Suprapubic skin (tissue), 4 donors: ENCODE data around the gene ENTPD2. TPM values are rescaled to one million over a fixed set of nuclear protein-coding genes. Genes with fewer than 3 reads are reported as not detected.

Experiments
- DNase-seq, 2 donors: peaks; one replicate each; pipeline ENCODE4 v3.0.0-alpha.2; 2019; ENCODE audit warnings: low spot score in 2 of 2
- H3K27ac ChIP-seq: fragments of 200-600 bp; sonication (generic); one replicate; pipeline ENCODE4 v1.5.1; 2019
- H3K27me3 ChIP-seq: fragments of 200-600 bp; sonication (generic); one replicate; pipeline ENCODE4 v1.5.1; 2019
- H3K36me3 ChIP-seq: fragments of 200-600 bp; sonication (generic); one replicate; pipeline ENCODE4 v1.5.1; 2019
- H3K4me1 ChIP-seq: fragments of 200-600 bp; sonication (generic); one replicate; pipeline ENCODE4 v1.5.1; 2019
- H3K4me3 ChIP-seq: fragments of 200-600 bp; sonication (generic); one replicate; pipeline ENCODE4 v1.5.1; 2019; ENCODE audit warnings: mild to moderate bottlenecking
- H3K9me3 ChIP-seq: fragments of 200-600 bp; sonication (generic); one replicate; pipeline ENCODE4 v1.5.1; 2019
- EP300 ChIP-seq: sonication (generic); formaldehyde crosslinking; IDR thresholded peaks from one replicate; pipeline ENCODE4 v1.6.1; 2017; ENCODE audit warnings: antibody characterized with exemption
- POLR2A ChIP-seq, 2 donors: fragments of 450-650 bp; IDR thresholded peaks; one replicate each; pipeline ENCODE4 v1.6.1; 2017; ENCODE audit warnings: antibody characterized with exemption in 2 of 2, mild to moderate bottlenecking in 2 of 2, moderate library complexity in 2 of 2
- POLR2AphosphoS5 ChIP-seq, 3 donors: sonication (generic); formaldehyde crosslinking; IDR thresholded peaks; one replicate each; pipeline ENCODE4 v1.6.1; 2017; ENCODE audit warnings: antibody characterized with exemption in 3 of 3
- WGBS: methylation state at CpG from one replicate; pipeline ENCODE4 v1.1.5; 2018; 5-methylcytosine and 5-hydroxymethylcytosine counted together
- total RNA-seq, 4 donors: library from RNA; depleted of rRNA; stranded (reverse); fragments of >200 nt; gene quantifications; one replicate each; pipeline ENCODE4 v1.1.0, GENCODE V29; 2016
- TF ChIP-seq, protein P1 (sequence below), 2 donors: fragments of 200-600 bp in 1 of 2; fragments of 450-650 bp in 1 of 2; sonication (generic) in 1 of 2; IDR thresholded peaks; one replicate each; pipeline ENCODE4 v1.5.1; 2016 to 2019; ENCODE audit warnings: antibody characterized with exemption in 2 of 2, mild to moderate bottlenecking in 1 of 2, moderate library complexity in 1 of 2

The ENTPD2 gene
- total RNA-seq, 4 donors from 2014 or later: 13.3 to 20.8 (median 16.7) TPM

DNA sequence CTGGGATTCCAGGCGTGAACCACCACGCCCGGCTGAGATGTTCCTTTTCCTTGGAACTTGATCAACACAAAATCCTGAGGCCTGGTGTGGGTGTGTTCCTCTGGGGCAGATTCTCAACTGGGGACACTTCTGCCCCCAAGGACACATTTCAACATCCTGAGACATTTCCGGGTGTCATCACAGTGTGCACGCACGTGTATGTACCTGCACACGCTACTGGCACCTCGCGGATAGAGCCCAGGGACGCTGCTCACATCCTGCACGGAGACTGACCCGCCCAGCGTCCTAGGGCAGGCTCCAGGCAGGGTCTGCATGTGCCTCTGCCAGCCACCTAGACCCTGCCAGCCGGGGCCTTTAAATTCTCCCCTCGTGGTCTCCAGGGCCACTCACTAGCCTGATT is 8.5 kb upstream of the ENTPD2 start:
- Histone ChIP-seq H3K27ac (peak overlapping the region; percentile 34), H3K27me3 (no peaks in the 10 kb centered on the region), H3K36me3 (no peaks in the 10 kb centered on the region), H3K4me3 (no peak overlapping the region), H3K4me1 (peaks cover 40% of the 10 kb centered on the region), H3K9me3 (no peaks in the 10 kb centered on the region)
- WGBS: 39% methylated on average over 15 of the region's 15 CpGs
- DNase-seq: no peak
- TF ChIP-seq POLR2AphosphoS5 (IDR thresholded peaks at IDR 0.05) (peak in 1 of 3 donors; percentile 63), POLR2A (IDR thresholded peaks at IDR 0.05) (no peak), EP300 (no peak)

DNA sequence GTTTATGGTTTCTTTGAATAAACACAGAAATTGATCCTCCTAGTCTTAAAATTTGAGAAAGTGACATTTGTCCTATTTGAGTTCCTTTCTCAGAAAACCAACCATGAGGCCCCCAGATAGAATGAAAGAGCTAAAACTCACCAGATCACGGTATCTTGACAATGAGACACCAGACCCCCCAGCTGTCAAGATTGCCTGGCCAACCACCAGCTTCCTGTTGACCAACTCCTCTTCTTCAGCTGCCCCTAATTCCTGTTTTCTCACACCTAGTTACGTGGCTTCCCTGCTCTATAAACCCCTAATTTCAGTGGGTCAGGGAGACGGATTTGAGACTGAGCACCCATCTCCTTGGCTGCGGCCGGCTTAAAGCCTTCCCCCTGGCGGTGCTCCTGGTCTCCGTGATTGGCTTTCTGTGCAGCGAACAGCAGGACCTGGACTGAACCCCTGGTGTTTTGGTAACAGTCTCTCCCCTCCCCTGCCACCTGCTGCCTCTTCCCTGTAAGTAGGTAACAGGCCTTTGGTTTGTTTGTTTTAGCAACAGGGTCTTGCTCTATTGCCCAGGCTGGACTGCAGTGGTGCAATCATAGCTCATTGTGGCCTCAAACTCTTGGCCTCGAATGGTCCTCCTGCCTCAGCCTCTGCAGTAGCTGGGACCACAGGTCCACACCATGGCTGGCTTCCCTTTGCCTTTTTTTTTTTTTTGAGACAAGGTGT is 4.8 kb upstream of the ENTPD2 start:
- Histone ChIP-seq H3K9me3 (no peaks in the 10 kb centered on the region), H3K27me3 (peaks cover 4% of the 10 kb centered on the region), H3K36me3 (no peaks in the 10 kb centered on the region), H3K4me1 (peaks cover 61% of the 10 kb centered on the region), H3K4me3 (no peak overlapping the region), H3K27ac (no peak overlapping the region)
- TF ChIP-seq EP300 (no peak), POLR2A (IDR thresholded peaks at IDR 0.05) (no peak), POLR2AphosphoS5 (IDR thresholded peaks at IDR 0.05) (no peak)
- TF ChIP-seq, protein P1, sequence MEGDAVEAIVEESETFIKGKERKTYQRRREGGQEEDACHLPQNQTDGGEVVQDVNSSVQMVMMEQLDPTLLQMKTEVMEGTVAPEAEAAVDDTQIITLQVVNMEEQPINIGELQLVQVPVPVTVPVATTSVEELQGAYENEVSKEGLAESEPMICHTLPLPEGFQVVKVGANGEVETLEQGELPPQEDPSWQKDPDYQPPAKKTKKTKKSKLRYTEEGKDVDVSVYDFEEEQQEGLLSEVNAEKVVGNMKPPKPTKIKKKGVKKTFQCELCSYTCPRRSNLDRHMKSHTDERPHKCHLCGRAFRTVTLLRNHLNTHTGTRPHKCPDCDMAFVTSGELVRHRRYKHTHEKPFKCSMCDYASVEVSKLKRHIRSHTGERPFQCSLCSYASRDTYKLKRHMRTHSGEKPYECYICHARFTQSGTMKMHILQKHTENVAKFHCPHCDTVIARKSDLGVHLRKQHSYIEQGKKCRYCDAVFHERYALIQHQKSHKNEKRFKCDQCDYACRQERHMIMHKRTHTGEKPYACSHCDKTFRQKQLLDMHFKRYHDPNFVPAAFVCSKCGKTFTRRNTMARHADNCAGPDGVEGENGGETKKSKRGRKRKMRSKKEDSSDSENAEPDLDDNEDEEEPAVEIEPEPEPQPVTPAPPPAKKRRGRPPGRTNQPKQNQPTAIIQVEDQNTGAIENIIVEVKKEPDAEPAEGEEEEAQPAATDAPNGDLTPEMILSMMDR (IDR thresholded peaks at IDR 0.05): no peak
- 92% methylated on average over 9 of the region's 9 CpGs for WGBS
- no peak for DNase-seq

DNA sequence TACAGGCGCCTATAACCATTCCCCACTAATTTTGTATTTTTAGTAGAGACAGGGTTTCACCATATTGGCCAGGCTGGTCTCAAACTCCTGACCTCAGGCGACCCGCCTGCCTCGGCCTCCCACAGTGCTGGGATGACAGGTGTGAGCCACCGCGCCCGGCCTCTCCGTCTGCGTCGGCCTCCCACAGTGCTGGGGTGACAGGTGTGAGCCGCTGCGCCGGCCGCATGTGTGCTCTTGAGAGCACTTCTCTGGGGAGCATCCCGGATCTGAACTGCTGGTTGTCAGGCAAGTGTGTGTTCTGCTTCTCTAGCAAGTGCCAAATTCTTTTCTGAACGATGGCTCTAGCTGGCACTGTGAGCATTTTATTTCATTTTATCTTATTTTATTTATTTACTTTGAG is 3.7 kb upstream of the ENTPD2 start:
- WGBS: 84% methylated on average over 16 of the region's 16 CpGs
- no peak overlapping the region for H3K27ac ChIP-seq
- H3K4me1 ChIP-seq: peaks cover 59% of the 10 kb centered on the region
- TF ChIP-seq POLR2AphosphoS5 (IDR thresholded peaks at IDR 0.05) (no peak), EP300 (no peak), POLR2A (IDR thresholded peaks at IDR 0.05) (no peak)
- TF ChIP-seq, protein P1 (IDR thresholded peaks at IDR 0.05): no peak
- H3K4me3 ChIP-seq: no peak overlapping the region
- no peak for DNase-seq
- peaks cover 15% of the 10 kb centered on the region for H3K27me3 ChIP-seq
- no peaks in the 10 kb centered on the region for H3K36me3 ChIP-seq
- no peaks in the 10 kb centered on the region for H3K9me3 ChIP-seq

DNA sequence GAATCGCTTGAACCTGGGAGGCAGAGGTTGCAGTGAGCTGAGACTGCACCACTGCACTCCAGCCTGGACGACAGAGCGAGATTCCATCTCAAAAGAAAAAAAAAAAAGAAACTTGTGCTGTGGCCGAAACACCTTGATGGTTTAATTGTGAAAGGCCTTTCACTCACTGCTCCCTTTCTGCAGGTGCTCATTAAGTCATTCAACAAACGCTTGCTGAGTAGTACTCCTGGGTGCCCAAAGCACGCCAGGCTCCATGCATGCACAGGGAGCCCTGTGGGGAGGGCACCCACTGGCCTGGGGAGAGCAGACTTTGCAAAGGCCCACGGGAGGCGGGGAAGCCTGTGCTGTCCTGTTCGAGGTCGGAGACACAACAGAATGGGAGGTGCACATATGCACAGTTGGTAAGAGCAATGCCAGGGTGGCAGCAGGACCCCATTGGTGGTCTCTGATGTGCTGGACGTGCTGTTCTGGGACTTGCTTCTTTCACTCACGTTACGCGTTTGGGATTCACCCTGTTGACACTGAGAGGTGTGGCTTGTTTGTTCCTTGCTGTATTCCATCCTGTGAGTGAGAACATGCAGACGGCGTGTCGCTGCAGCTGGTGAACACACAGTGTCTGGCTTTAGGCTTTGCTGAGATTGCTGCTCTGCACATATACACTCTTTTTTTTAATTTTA is 3.0 kb upstream of the ENTPD2 start:
- peaks cover 21% of the 10 kb centered on the region for H3K27me3 ChIP-seq
- no peaks in the 10 kb centered on the region for H3K36me3 ChIP-seq
- peaks cover 52% of the 10 kb centered on the region for H3K4me1 ChIP-seq
- TF ChIP-seq, protein P1 (IDR thresholded peaks at IDR 0.05): no peak
- TF ChIP-seq POLR2AphosphoS5 (IDR thresholded peaks at IDR 0.05) (no peak), EP300 (no peak), POLR2A (IDR thresholded peaks at IDR 0.05) (no peak)
- WGBS: 75% methylated on average over 16 of the region's 17 CpGs
- no peak for DNase-seq
- H3K4me3 ChIP-seq: no peak overlapping the region
- H3K9me3 ChIP-seq: no peaks in the 10 kb centered on the region
- H3K27ac ChIP-seq: no peak overlapping the region

DNA sequence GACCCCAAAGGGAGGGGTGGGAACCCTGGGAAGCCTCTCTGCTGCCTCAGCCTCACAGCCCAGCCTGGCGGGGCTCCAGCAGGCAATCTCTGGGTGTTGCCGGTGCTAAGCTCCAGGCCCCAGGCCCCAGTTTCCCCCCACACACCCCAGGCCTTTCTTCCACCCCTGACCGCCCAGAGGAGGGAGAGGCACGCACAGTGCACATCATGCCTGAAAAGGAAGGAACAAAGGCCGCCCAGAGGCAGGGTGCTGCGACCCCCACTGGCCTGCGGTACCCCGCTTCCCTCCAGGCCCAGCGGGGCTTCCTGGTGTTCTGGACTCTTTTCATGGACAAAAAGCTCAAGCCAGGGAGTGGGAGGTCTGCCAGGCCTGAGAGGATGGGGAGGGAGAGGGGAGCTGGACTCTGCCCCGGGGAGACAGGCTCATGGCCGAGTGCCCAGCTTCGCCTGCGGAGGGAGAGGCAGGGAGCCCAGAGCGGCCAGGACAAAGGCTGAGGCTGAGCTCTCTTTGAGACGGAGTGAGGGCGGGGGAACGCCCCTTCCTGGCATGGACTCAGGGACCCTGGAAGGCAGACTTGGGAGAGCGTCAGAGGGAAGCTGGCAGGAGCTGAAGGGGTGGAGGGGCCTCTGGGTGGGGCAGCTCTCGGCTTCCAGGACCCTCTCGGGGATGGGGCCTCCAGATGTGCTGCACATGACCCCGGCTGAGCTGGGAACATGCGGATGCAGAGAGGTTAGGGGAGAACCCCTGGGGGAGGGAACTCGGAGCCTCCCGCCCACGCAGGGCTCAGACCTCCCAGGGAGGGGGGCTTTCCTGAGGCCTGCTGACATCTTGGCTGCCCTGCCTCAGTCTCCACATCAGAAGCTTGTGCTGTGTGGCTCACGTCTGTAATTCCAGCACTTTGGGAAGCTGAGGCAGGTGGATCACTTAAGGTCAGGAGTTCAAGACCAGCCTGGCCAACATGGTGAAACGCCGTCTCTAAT is 1.8 kb upstream of the ENTPD2 start:
- H3K9me3 ChIP-seq: no peaks in the 10 kb centered on the region
- 55% methylated on average over 9 of the region's 28 CpGs for WGBS
- DNase-seq: no peak
- TF ChIP-seq POLR2AphosphoS5 (IDR thresholded peaks at IDR 0.05) (no peak), EP300 (no peak), POLR2A (IDR thresholded peaks at IDR 0.05) (no peak)
- TF ChIP-seq, protein P1 (IDR thresholded peaks at IDR 0.05): no peak
- H3K4me1 ChIP-seq: peaks cover 47% of the 10 kb centered on the region
- H3K27ac ChIP-seq: peak overlapping the region; percentile 20
- peaks cover 29% of the 10 kb centered on the region for H3K27me3 ChIP-seq
- no peaks in the 10 kb centered on the region for H3K36me3 ChIP-seq
- H3K4me3 ChIP-seq: no peak overlapping the region
